ENCODE measurements around the gene ALK. TPM values are rescaled to one million over a fixed set of nuclear protein-coding genes. Genes with fewer than 3 reads are reported as not detected.

Gene ALK
- total RNA-seq, 2 experiments from 2014 or later: not detected

DNA sequence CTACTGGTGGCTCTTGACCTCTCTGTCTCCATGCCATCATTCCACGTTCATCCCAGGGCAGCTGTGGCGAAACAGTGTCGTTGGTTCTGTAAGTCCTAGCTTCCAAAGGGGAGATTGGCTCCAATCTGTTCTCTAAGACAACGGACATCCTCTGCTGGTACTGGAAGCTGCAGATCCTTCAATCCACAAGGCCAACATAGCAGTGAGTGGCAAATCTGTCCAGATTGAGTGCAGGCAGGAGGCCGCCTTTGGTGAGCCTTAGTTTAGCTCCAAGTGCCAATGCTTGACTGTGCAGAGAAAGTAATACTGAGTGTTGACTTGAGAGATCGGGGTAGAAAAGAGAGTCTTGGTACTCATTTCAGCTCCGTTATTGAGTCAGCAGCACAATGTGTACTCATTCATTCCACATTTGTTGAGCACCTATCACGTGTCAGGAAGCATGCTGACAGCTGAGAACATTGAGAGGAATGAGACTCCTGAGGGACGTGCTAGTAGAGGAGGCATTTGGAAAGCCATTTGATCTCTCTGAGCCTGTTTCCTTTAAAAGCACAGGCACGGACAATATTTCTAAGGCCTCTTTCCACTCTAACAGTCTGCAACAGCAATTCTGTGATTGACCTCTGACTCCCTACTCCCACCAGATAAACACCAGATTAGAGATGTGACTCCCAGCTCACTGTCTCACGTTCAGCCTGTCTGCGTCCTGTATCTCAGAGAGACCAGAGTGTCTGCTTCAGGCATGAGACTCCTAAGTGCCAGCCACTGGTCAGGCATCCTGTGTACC lies 500.2 kb downstream of the ALK start:
- peaks cover 42% of the 10 kb centered on the region for H3K27me3 Mint-ChIP-seq
- DNase-seq (no peak), ATAC-seq (no peak)
- no peaks in the 10 kb centered on the region for H3K4me1 Mint-ChIP-seq
- CTCF ChIA-PET: no interaction called here
- H3K9me3 Mint-ChIP-seq (ENCODE audit: low read depth): no peaks in the 10 kb centered on the region
- H3K4me3 Mint-ChIP-seq: no peak overlapping the region
- no peak overlapping the region for H3K27ac Mint-ChIP-seq
- no peaks in the 10 kb centered on the region for H3K36me3 Mint-ChIP-seq

DNA sequence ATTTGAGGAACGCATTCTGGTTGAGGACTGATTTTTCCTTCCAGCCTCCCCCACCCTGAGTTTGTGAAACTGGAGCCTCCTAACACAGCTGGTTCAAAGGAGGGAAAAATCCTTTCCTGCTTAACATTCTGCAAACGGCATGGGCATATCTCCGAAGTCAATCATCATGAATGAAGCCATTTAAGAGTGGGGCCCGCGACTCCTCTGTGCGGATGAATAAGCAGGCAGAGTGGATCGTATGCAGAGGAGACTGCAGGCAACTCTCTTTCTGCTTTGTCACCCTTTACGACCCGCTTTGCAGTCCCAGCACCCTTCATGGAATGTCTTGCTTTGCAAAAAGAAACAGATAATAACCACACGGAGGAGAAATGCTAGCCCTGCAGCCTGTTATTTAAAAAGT lies 500.9 kb downstream of the ALK start:
- no peaks in the 10 kb centered on the region for H3K9me3 Mint-ChIP-seq (ENCODE audit: low read depth)
- no peaks in the 10 kb centered on the region for H3K36me3 Mint-ChIP-seq
- ATAC-seq (no peak), DNase-seq (no peak)
- CTCF ChIA-PET: no interaction called here
- H3K27me3 Mint-ChIP-seq: peaks cover 41% of the 10 kb centered on the region
- H3K4me1 Mint-ChIP-seq: no peaks in the 10 kb centered on the region
- H3K27ac Mint-ChIP-seq: no peak overlapping the region
- H3K4me3 Mint-ChIP-seq: no peak overlapping the region

DNA sequence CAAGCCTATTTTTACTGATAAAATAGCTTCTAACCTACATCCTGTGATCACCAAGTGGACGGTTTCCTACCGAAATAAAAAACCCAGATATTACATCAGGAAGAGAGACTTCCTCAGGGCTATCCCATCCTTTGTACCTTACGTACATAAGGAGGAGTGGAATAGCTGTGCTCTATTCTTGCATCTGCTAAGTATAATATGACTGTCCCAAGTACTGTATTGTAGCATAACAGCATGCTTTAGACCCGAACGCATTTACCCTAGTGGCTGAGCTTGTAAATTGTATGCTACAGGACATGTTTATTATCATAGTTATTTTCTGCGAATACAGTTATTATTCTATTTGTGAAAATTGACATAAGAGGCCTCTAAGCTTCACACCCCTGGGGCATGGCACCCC lies 503.8 kb downstream of the ALK start:
- no peak for DNase-seq
- ATAC-seq: no peak
- Mint-ChIP-seq H3K4me1 (no peaks in the 10 kb centered on the region), H3K27ac (no peak overlapping the region), H3K4me3 (no peak overlapping the region), H3K9me3 (ENCODE audit: low read depth) (no peaks in the 10 kb centered on the region), H3K27me3 (peaks cover 17% of the 10 kb centered on the region), H3K36me3 (no peaks in the 10 kb centered on the region)
- CTCF ChIA-PET: interaction anchor here (1.6 kb wide), 1 partner anchor 109 kb away, joined by 4 read pairs; no protein-coding TSS in a partner anchor

DNA sequence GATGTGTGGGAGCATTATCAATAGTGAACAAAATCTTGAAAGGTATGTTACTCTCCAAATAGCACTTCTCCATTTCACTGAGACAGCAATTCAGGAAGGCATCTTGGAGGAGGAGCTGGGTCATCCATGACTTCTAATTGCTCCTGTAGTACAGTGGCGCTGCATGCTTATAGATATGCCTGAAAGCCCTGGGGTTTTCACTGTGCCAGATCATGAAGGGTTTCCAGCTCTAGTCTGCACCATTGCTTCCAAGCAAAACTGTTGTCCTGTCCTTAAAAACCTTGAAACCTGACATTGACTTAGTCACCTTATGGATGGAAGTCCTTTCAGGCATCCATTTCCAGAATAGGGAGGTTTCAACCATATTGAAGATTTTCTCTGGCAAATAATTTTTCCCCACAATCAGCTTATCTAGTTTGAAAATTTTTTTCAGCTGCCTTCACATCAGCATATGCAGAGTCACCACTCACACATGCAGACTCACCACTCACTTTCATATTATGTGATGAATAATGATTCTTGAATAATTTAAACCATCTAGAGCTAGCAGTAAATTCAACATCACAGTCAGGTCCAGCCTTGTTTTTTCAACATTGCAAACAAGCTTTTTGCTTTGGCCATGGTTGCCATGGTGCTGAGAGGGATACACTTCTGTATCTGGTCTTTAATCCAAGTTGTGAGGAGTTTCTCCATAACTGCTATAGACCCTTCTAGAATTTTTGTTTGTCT lies 509.0 kb downstream of the ALK start:
- Mint-ChIP-seq H3K27ac (no peak overlapping the region), H3K9me3 (ENCODE audit: low read depth) (no peaks in the 10 kb centered on the region), H3K27me3 (peaks cover 7% of the 10 kb centered on the region), H3K36me3 (no peaks in the 10 kb centered on the region), H3K4me1 (no peaks in the 10 kb centered on the region), H3K4me3 (no peak overlapping the region)
- DNase-seq (no peak), ATAC-seq (no peak)
- CTCF ChIA-PET: interaction anchor here (0.7 kb wide), 1 partner anchor 10 kb away, joined by 3 read pairs; no protein-coding TSS in a partner anchor

DNA sequence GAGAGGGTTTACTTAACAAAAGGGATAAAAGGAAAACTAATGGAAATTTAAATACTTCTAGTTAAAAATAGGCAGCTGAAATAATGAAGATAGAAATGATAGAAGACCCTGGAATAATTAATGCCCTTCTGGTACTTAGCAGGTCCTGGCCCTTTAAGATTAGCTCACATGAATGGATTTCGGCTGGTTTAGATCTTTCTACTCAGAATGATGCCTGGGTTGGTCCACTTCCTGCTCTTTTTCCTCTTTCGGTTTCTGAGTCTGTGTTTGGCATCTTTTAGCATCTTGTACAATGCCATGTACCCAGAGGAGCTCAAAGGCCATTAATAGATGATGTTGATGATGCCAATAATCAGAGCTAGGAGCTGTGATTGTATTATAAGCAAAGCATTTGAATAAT lies 515.7 kb downstream of the ALK start:
- H3K27ac Mint-ChIP-seq: no peak overlapping the region
- no peaks in the 10 kb centered on the region for H3K36me3 Mint-ChIP-seq
- H3K27me3 Mint-ChIP-seq: peaks cover 20% of the 10 kb centered on the region
- no peak for ATAC-seq
- H3K4me1 Mint-ChIP-seq: no peaks in the 10 kb centered on the region
- no peak overlapping the region for H3K4me3 Mint-ChIP-seq
- no peak for DNase-seq
- CTCF ChIA-PET: no interaction called here
- no peaks in the 10 kb centered on the region for H3K9me3 Mint-ChIP-seq (ENCODE audit: low read depth)

DNA sequence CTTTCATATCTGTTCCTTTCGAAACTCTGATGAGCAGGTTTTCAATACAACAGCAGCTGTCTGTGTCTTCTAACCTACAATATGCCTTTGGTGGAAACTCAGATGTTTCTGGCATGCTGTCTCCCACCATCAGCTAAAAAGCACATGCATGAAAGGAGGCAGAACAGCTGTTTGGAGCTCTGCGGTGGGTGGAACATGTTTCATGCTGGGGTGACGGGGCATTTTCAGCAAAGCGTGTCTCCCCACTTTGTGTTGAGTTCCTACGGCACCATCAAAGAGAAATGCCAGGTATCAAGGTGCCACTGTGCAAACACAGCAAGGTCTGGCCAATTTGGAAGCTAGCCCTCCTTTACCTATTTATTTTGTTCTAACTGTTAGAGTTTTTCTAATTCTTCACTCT lies 516.1 kb downstream of the ALK start:
- H3K27ac Mint-ChIP-seq: no peak overlapping the region
- no peaks in the 10 kb centered on the region for H3K9me3 Mint-ChIP-seq (ENCODE audit: low read depth)

DNA sequence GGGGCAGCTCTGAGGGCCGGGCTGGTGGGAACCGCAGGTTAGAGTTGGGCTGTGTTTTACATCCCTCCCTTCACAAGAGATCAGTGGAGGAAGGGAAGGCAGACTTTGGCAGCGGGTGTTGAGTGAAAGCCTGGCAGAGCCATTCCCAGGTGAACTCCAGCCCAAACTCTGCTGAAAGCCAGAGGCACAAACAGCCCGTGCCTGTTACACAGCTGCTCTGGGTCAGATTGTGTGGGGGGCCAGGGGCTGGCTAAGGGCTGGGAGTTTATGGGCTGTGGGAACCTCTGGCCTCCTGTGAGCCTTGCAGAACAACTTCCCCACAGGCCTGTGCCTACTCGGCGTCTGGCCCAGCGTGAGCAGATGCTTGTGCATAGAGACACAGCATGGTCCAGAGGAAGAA lies 519.4 kb downstream of the ALK start:
- CTCF ChIA-PET: no interaction called here
- no peaks in the 10 kb centered on the region for H3K36me3 Mint-ChIP-seq
- peaks cover 22% of the 10 kb centered on the region for H3K27me3 Mint-ChIP-seq
- no peak for ATAC-seq
- H3K9me3 Mint-ChIP-seq (ENCODE audit: low read depth): no peaks in the 10 kb centered on the region
- DNase-seq: no peak
- no peaks in the 10 kb centered on the region for H3K4me1 Mint-ChIP-seq
- H3K4me3 Mint-ChIP-seq: no peak overlapping the region
- H3K27ac Mint-ChIP-seq: no peak overlapping the region

More for the DNA sequence above, 516.1 kb downstream of the ALK start:
- ATAC-seq (no peak), DNase-seq (no peak)
- Mint-ChIP-seq H3K36me3 (no peaks in the 10 kb centered on the region), H3K4me3 (no peak overlapping the region), H3K27me3 (peaks cover 20% of the 10 kb centered on the region), H3K4me1 (no peaks in the 10 kb centered on the region)
- CTCF ChIA-PET: no interaction called here

DNA sequence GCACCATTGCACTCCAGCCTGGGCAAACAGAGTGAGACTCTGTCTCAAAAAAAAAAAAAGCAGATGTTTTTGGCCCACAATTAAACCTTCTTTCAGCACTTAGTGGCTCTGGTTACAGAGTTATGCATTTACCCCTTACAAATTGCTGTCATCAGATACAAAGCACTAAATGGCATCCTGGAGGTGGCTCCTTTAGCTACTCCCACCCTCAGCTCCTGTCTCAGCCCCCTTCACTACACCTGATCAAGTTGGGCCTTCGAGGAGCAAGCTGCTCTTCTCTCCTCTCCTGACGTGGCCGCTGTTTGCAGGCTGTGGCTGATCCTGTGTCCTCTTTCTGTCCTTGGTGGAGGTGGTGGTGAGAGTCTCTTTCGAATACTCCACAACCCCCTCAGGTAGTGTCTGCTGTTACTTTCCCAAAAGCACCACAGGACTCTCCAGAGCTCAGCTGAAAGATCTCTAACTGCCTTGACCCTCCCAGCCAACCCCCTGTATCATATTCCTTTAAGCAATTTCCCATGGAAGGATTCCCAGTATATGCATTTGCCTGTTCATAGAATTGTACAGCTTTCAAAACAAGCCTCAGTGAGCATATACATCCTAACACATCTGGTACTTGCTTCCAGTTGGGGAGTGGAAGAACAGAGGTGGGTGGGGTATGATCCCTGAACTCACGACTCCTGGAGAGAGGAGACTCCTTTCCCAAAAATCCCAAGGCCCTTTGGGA lies 520.3 kb downstream of the ALK start:
- Mint-ChIP-seq H3K36me3 (no peaks in the 10 kb centered on the region), H3K4me1 (no peaks in the 10 kb centered on the region), H3K4me3 (no peak overlapping the region), H3K27ac (no peak overlapping the region), H3K27me3 (peaks cover 23% of the 10 kb centered on the region), H3K9me3 (ENCODE audit: low read depth) (no peaks in the 10 kb centered on the region)
- DNase-seq: no peak
- no peak for ATAC-seq
- CTCF ChIA-PET: no interaction called here

DNA sequence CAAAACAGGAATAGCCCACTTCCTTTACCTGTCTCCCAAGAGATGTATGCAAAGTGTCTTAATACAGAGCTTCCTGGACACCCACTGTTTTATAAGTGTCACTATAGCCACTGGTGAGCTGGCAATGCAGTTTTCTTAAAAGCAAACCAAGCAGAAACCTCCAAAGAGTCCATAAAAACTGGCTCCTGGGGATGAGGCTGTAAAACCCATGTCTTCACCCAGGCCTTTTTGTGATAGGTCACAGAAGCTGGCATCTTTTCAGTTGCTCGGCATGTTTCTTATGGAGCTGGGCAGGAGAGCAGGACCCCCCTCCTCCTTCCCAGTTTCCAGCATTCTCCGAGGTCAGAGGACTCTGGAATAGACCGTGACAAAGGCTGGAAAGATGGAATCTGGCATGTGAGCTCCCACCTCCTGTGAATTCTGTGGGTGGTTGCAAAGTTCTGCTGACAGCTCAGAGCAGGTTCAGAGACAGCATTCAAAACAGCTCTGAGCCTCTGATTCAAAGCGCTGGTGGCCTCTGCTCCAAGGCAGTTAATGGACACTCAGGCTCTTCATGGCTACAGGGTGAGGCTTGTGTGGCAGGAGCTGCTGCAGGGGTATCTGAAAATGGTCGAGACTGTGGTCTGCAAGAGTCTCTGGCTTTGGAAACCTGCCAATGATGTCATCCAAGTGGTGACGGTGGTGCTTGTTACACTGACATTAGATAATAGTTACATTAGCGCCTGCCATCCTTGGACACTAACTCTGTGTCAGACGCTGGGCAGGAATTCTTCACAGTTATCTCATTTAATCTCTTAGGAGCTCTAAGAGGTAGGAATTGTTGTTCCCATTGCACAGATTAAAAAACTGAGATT lies 522.8 kb downstream of the ALK start:
- ATAC-seq (no peak), DNase-seq (no peak)
- Mint-ChIP-seq H3K9me3 (ENCODE audit: low read depth) (no peaks in the 10 kb centered on the region), H3K4me3 (no peak overlapping the region), H3K27me3 (peaks cover 23% of the 10 kb centered on the region), H3K4me1 (no peaks in the 10 kb centered on the region), H3K36me3 (no peaks in the 10 kb centered on the region), H3K27ac (no peak overlapping the region)
- CTCF ChIA-PET: no interaction called here

DNA sequence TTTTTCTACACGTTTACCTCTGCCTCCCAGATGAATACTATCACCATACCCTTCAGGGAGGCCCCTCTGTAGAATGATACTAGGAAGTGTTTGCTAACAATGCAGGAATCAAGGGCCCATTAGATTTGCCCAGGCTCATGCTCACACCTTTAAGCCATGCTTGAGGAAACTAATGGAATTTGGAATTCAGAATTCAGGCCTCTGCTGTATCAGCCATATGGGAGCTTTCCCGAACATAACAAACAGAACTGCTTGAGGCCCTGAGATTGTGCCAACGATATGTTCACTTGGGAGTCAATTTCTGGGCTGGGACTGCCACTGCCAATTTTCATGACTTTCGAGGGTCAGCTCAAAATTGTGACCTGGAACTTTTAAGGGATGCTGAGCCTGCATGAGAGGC lies 523.7 kb downstream of the ALK start:
- peaks cover 29% of the 10 kb centered on the region for H3K27me3 Mint-ChIP-seq
- DNase-seq (no peak), ATAC-seq (no peak)
- no peaks in the 10 kb centered on the region for H3K9me3 Mint-ChIP-seq (ENCODE audit: low read depth)
- no peak overlapping the region for H3K4me3 Mint-ChIP-seq
- no peaks in the 10 kb centered on the region for H3K4me1 Mint-ChIP-seq
- H3K36me3 Mint-ChIP-seq: no peaks in the 10 kb centered on the region
- CTCF ChIA-PET: no interaction called here
- H3K27ac Mint-ChIP-seq: no peak overlapping the region

DNA sequence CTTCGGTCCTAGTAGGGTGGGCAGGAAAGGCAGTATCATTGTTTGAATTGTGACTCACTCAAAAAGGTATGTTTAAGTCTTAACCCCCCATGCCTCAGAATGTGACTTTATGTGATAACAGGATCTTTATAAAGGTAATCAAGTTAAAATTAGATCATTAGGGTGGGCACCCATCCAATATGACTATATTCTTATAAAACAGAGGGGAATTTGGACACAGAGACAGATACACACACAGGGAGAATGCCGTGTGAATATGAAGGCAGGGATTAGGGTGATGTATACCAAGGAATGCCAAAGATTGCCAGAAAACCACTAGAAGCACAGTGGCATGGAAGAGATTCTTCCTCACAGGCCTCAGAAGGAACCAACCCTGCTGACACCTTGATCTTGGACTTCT lies 524.3 kb downstream of the ALK start:
- Mint-ChIP-seq H3K4me1 (no peaks in the 10 kb centered on the region), H3K27me3 (peaks cover 28% of the 10 kb centered on the region), H3K36me3 (no peaks in the 10 kb centered on the region), H3K27ac (no peak overlapping the region), H3K9me3 (ENCODE audit: low read depth) (no peaks in the 10 kb centered on the region), H3K4me3 (no peak overlapping the region)
- CTCF ChIA-PET: no interaction called here
- no peak for DNase-seq
- ATAC-seq: no peak

DNA sequence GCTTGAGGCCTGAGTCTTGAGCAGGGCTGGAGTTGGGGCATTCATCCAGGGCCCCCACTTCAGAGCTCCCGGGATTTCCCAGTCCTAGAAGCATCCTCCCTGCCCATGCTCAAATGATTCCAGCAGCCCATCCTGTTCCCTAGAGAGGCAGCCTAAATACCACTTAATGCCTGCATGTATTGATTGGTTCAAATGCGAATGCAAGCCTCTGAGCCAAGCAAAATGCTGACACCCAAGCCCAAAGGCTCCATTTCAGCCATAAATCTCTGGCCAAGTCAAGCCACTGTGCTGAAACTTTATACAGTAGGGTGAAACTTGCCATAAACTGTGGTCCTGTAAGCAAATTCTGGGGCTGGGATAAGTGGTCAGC lies 526.4 kb downstream of the ALK start:
- CTCF ChIA-PET: no interaction called here
- DNase-seq (no peak), ATAC-seq (no peak)
- Mint-ChIP-seq H3K4me3 (no peak overlapping the region), H3K27me3 (peaks cover 32% of the 10 kb centered on the region), H3K4me1 (no peaks in the 10 kb centered on the region), H3K27ac (no peak overlapping the region), H3K9me3 (ENCODE audit: low read depth) (no peaks in the 10 kb centered on the region), H3K36me3 (no peaks in the 10 kb centered on the region)

DNA sequence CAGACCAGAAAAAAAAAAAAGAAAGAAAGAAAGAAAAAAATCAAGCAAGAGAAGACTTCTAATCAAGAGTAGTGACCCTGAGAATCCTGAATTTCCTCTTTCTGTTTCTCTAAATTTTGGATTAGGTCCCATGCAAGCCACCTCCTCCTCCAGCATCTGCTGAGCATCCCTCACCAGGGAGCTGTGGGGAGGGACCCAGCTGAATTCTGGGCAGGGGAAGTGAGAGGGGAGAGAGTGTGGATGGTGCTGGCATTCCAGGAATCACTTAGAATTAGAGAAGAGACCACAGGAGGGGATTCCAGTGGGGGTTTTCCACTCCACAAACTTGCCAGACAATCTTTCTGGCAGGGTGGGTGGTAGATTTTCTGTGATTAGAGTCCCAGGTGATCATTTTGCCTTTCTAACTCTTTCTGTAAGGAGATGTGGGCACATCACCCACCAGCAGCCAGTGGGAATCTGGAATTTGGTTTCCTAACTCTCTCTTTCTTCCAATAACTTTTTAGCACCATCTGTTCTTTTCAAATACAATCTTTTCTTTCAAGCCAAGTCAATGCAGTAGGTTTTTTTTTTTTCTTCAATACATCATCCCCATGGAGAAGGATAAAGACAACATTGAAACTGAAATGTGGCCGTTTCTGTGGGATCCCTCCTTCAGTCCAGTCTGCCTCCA lies 526.9 kb downstream of the ALK start:
- no peak for DNase-seq
- no peak overlapping the region for H3K4me3 Mint-ChIP-seq
- no peaks in the 10 kb centered on the region for H3K9me3 Mint-ChIP-seq (ENCODE audit: low read depth)
- CTCF ChIA-PET: no interaction called here
- ATAC-seq: no peak
- H3K27me3 Mint-ChIP-seq: peaks cover 35% of the 10 kb centered on the region
- no peaks in the 10 kb centered on the region for H3K4me1 Mint-ChIP-seq
- H3K36me3 Mint-ChIP-seq: no peaks in the 10 kb centered on the region
- no peak overlapping the region for H3K27ac Mint-ChIP-seq

Measured in activated CD8-positive, alpha-beta memory T cell treated with anti-CD3 and anti-CD28 coated beads, Interleukin-2, amount 10 ng/mL, durations not matched to agents 7 days and 5 days (primary cell).